ENCODE data around the gene MAGT1. TPM values are rescaled to one million over a fixed set of nuclear protein-coding genes. Genes with fewer than 3 reads are reported as not detected.

The MAGT1 gene
- total and polyA plus RNA-seq, 2 of the 4 experiments (the other 2 are of a cell fraction) = 27.3 to 74.7 TPM

DNA sequence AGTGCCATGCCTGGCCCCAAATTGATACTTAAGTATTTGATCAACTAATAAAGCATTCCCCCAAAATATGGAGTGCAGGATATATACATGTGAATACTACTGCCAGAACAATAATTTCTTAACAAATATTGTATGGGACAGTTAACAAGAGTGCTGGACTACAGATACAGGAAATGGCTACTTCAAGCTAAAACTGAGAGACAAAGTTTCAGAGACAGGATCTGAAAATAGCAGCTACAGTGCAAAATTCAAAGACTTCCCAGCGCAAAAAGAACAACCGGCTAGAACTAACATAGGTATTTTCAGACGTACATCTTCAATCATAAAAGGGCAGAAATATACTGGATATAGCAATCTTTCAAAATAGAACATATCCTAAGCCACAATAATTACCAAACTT lies 115.5 kb downstream of the MAGT1 start:
- H3K4ac ChIP-seq (ENCODE audit: low read depth, low read length) = no peak overlapping the region
- no peak overlapping the region for H3K14ac ChIP-seq (replicated peaks; ENCODE audit: low read depth, low read length)
- in situ Hi-C loops (cut with MboI; ENCODE audit: low sequenced_read_pairs) = no loop called here
- no peak overlapping the region for H4K91ac ChIP-seq (ENCODE audit: insufficient read depth, low read depth, low read length)
- H4K5ac ChIP-seq (ENCODE audit: low read depth, low read length) = no peak overlapping the region
- no peak overlapping the region for H3K4me3 ChIP-seq (ENCODE audit: insufficient read depth, low read depth, low read length)
- H3K23ac ChIP-seq (ENCODE audit: low read depth, low read length) = no peak overlapping the region
- H3K4me2 ChIP-seq (ENCODE audit: low read depth, low read length) = no peak overlapping the region
- H3K79me1 ChIP-seq (ENCODE audit: low read depth in 1 of 2, low read length in 2 of 2) = peaks cover 0 to 4% of the 10 kb centered on the region in 2 experiments; a peak in 1 of 4 replicates
- H2AK5ac ChIP-seq (ENCODE audit: low read depth, low read length) = no peak overlapping the region
- ATAC-seq (ENCODE audit: low read depth) (no peak), DNase-seq (no peak)
- no peaks in the 10 kb centered on the region for H3K9me3 ChIP-seq (ENCODE audit: control insufficient read depth, insufficient read depth, low read length)
- H2BK15ac ChIP-seq (ENCODE audit: low read depth, low read length) = no peak overlapping the region
- intact Hi-C loops (cut with micrococcal nuclease) = loop anchor here (10.0 kb wide), 1 partner anchor 115 kb away; the partner anchor contains the start of genes COX7B and MAGT1
- H3K27me3 ChIP-seq (ENCODE audit: control insufficient read depth, insufficient read depth, low read length) = no peaks in the 10 kb centered on the region
- no peaks in the 10 kb centered on the region for H3K4me1 ChIP-seq (ENCODE audit: control insufficient read depth, insufficient read depth, low read length)
- TF ChIP-seq, protein P1, sequence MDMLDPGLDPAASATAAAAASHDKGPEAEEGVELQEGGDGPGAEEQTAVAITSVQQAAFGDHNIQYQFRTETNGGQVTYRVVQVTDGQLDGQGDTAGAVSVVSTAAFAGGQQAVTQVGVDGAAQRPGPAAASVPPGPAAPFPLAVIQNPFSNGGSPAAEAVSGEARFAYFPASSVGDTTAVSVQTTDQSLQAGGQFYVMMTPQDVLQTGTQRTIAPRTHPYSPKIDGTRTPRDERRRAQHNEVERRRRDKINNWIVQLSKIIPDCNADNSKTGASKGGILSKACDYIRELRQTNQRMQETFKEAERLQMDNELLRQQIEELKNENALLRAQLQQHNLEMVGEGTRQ (IDR thresholded peaks at IDR 0.05; ENCODE audit: low read depth, low read length) = no peak
- TF ChIP-seq, protein P2, sequence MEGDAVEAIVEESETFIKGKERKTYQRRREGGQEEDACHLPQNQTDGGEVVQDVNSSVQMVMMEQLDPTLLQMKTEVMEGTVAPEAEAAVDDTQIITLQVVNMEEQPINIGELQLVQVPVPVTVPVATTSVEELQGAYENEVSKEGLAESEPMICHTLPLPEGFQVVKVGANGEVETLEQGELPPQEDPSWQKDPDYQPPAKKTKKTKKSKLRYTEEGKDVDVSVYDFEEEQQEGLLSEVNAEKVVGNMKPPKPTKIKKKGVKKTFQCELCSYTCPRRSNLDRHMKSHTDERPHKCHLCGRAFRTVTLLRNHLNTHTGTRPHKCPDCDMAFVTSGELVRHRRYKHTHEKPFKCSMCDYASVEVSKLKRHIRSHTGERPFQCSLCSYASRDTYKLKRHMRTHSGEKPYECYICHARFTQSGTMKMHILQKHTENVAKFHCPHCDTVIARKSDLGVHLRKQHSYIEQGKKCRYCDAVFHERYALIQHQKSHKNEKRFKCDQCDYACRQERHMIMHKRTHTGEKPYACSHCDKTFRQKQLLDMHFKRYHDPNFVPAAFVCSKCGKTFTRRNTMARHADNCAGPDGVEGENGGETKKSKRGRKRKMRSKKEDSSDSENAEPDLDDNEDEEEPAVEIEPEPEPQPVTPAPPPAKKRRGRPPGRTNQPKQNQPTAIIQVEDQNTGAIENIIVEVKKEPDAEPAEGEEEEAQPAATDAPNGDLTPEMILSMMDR (conservative IDR thresholded peaks at IDR 0.05; ENCODE audit: low read depth, low read length) = no peak
- no peak for TF ChIP-seq MAFK (IDR thresholded peaks at IDR 0.05; ENCODE audit: low read depth, low read length)
- no peak for TF ChIP-seq RFX5 (IDR thresholded peaks at IDR 0.05; ENCODE audit: low read depth, low read length)
- no peak for TF ChIP-seq RAD21 (IDR thresholded peaks at IDR 0.05; ENCODE audit: low read length)
- no peak for TF ChIP-seq CEBPB (IDR thresholded peaks at IDR 0.05; ENCODE audit: low read depth, low read length)
- TF ChIP-seq RCOR1 (IDR thresholded peaks at IDR 0.05; ENCODE audit: insufficient replicate concordance, low read length) = no peak
- TF ChIP-seq CHD1 (IDR thresholded peaks at IDR 0.05; ENCODE audit: low read depth, low read length) = no peak
- no peak for TF ChIP-seq NFE2L2 (IDR thresholded peaks at IDR 0.05; ENCODE audit: low read depth, low read length)
- TF ChIP-seq SMC3 (IDR thresholded peaks at IDR 0.05; ENCODE audit: low read depth, low read length) = no peak
- no peak for TF ChIP-seq POLR2A (IDR thresholded peaks at IDR 0.05; ENCODE audit: low read depth, low read length)
- TF ChIP-seq, protein P3, sequence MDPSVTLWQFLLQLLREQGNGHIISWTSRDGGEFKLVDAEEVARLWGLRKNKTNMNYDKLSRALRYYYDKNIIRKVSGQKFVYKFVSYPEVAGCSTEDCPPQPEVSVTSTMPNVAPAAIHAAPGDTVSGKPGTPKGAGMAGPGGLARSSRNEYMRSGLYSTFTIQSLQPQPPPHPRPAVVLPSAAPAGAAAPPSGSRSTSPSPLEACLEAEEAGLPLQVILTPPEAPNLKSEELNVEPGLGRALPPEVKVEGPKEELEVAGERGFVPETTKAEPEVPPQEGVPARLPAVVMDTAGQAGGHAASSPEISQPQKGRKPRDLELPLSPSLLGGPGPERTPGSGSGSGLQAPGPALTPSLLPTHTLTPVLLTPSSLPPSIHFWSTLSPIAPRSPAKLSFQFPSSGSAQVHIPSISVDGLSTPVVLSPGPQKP (IDR thresholded peaks at IDR 0.05; ENCODE audit: borderline replicate concordance, low read depth, low read length) = no peak
- no peak overlapping the region for H3K56ac ChIP-seq (ENCODE audit: extremely low read depth, insufficient read depth, low read length)
- H4K8ac ChIP-seq (ENCODE audit: low read depth in 2 of 2, low read length in 2 of 2) = no peak overlapping the region
- H3K9ac ChIP-seq (ENCODE audit: low read depth, low read length) = no peak overlapping the region
- dilution Hi-C loops (cut with HindIII; ENCODE audit: low sequenced_read_pairs, unreplicated experiment) = no loop called here
- no peak overlapping the region for H3K27ac ChIP-seq (ENCODE audit: insufficient read depth, low read length)
- no peak overlapping the region for H2AK9ac ChIP-seq (replicated peaks; ENCODE audit: low read depth, low read length, poor library complexity)
- BruUV-seq (replicated peaks) = no TSS peak
- WGBS, 2 experiments (ENCODE audit: extremely low coverage in 2 of 2, insufficient read length in 1 of 2) = no CpG with 5 or more reads among the region's 3 CpGs
- no peak overlapping the region for H2BK5ac ChIP-seq (ENCODE audit: low read depth, low read length, poor library complexity, severe bottlenecking)
- peaks cover 79% of the 10 kb centered on the region for H4K20me1 ChIP-seq (ENCODE audit: insufficient read depth, low read length)
- H3K9me1 ChIP-seq (ENCODE audit: insufficient read depth, low read length) = no peaks in the 10 kb centered on the region
- ChIA-PET CTCF (no interaction called here), POLR2A (ENCODE audit: unreplicated experiment) (no interaction called here)
- no peak overlapping the region for H2BK120ac ChIP-seq (ENCODE audit: low read depth, low read length)
- no peak overlapping the region for H2AFZ ChIP-seq (replicated peaks; ENCODE audit: low read length, poor library complexity)
- H3K18ac ChIP-seq (ENCODE audit: low read depth, low read length) = no peak overlapping the region
- H2BK20ac ChIP-seq (ENCODE audit: low read depth, low read length) = no peak overlapping the region
- no peaks in the 10 kb centered on the region for H3K36me3 ChIP-seq (ENCODE audit: control insufficient read depth, insufficient read depth, low read length)

Data from IMR-90 (cell line).